ENCODE data around the gene COPS3.

COPS3 gene

GRCh38 chr17:17201907-17202306, 79.1 kb downstream of the COPS3 start:
- H3K27ac ChIP-seq (replicated peaks) = no peak overlapping the region
- no peak for TF ChIP-seq SPI1 (IDR thresholded peaks at IDR 0.05; ENCODE audit: borderline replicate concordance, low read depth)
- no peak for TF ChIP-seq CTCF (IDR thresholded peaks at IDR 0.05; ENCODE audit: insufficient read depth, low read length)
- no peak for TF ChIP-seq POLR2AphosphoS5 (IDR thresholded peaks at IDR 0.05; ENCODE audit: low read depth)
- TF ChIP-seq, protein P1, sequence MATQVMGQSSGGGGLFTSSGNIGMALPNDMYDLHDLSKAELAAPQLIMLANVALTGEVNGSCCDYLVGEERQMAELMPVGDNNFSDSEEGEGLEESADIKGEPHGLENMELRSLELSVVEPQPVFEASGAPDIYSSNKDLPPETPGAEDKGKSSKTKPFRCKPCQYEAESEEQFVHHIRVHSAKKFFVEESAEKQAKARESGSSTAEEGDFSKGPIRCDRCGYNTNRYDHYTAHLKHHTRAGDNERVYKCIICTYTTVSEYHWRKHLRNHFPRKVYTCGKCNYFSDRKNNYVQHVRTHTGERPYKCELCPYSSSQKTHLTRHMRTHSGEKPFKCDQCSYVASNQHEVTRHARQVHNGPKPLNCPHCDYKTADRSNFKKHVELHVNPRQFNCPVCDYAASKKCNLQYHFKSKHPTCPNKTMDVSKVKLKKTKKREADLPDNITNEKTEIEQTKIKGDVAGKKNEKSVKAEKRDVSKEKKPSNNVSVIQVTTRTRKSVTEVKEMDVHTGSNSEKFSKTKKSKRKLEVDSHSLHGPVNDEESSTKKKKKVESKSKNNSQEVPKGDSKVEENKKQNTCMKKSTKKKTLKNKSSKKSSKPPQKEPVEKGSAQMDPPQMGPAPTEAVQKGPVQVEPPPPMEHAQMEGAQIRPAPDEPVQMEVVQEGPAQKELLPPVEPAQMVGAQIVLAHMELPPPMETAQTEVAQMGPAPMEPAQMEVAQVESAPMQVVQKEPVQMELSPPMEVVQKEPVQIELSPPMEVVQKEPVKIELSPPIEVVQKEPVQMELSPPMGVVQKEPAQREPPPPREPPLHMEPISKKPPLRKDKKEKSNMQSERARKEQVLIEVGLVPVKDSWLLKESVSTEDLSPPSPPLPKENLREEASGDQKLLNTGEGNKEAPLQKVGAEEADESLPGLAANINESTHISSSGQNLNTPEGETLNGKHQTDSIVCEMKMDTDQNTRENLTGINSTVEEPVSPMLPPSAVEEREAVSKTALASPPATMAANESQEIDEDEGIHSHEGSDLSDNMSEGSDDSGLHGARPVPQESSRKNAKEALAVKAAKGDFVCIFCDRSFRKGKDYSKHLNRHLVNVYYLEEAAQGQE (IDR thresholded peaks at IDR 0.05; ENCODE audit: insufficient replicate concordance, low read depth) = no peak
- no peak for TF ChIP-seq GABPA (IDR thresholded peaks at IDR 0.05; ENCODE audit: low read depth)
- H3K27me3 ChIP-seq (ENCODE audit: insufficient read depth, poor library complexity, severe bottlenecking) = no peaks in the 10 kb centered on the region
- no peak overlapping the region for H3K4me3 ChIP-seq (replicated peaks; ENCODE audit: insufficient read depth, low read length)
- no peak for DNase-seq (ENCODE audit: low read depth in 1 of 2, low spot score in 1 of 2)

DNA sequence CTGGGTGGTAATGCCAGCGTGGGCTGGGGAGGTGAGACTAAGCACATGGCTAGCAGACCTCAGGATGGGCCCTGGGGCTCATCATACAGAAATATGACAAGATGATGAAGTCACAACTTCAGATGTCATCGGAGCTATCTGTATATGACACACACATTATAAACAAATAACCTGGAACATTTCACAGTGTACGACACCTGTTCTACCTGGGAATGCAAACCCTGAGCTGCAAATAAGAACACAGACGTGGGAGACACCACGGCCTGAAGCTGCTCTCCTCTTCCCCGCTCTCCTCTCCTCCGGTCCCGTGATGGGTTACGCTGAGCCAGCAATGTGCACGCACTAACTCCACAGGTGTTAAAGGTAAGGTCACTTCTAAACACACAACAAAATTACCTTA, 79.8 kb downstream of the COPS3 start:
- TF ChIP-seq SPI1 (IDR thresholded peaks at IDR 0.05; ENCODE audit: borderline replicate concordance, low read depth) (no peak), POLR2AphosphoS5 (IDR thresholded peaks at IDR 0.05; ENCODE audit: low read depth) (no peak), GABPA (IDR thresholded peaks at IDR 0.05; ENCODE audit: low read depth) (no peak), CTCF (IDR thresholded peaks at IDR 0.05; ENCODE audit: insufficient read depth, low read length) (no peak)
- TF ChIP-seq, protein P1 (IDR thresholded peaks at IDR 0.05; ENCODE audit: insufficient replicate concordance, low read depth) = no peak
- Histone ChIP-seq H3K4me3 (replicated peaks; ENCODE audit: insufficient read depth, low read length) (no peak overlapping the region), H3K27ac (replicated peaks) (no peak overlapping the region), H3K27me3 (ENCODE audit: insufficient read depth, poor library complexity, severe bottlenecking) (no peaks in the 10 kb centered on the region)
- DNase-seq (ENCODE audit: low read depth in 1 of 2, low spot score in 1 of 2) = no peak

DNA sequence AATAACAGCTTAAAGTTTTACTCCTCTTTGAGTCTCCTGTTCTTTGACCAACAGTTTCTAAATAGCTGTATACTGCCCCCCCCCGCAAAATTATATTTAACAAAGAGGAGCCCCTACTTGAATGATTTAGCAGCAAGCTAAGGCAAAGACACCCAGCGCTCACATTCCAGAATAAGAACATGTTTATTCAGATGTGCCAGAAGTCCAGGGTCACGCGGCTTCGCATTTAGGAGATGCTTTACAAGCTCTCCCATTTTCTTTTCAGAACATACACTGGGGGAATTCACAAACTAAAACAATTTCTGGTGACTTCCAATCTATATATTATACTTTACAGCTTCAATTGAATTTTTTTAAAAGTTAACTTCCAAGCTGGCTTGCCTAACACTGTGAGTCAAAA, 80.2 kb downstream of the COPS3 start:
- Histone ChIP-seq H3K27ac (replicated peaks) (no peak overlapping the region), H3K27me3 (ENCODE audit: insufficient read depth, poor library complexity, severe bottlenecking) (no peaks in the 10 kb centered on the region), H3K4me3 (replicated peaks; ENCODE audit: insufficient read depth, low read length) (no peak overlapping the region)
- TF ChIP-seq, protein P1 (IDR thresholded peaks at IDR 0.05; ENCODE audit: insufficient replicate concordance, low read depth) = no peak
- TF ChIP-seq SPI1 (IDR thresholded peaks at IDR 0.05; ENCODE audit: borderline replicate concordance, low read depth) = no peak
- TF ChIP-seq POLR2AphosphoS5 (IDR thresholded peaks at IDR 0.05; ENCODE audit: low read depth) = no peak
- no peak for TF ChIP-seq CTCF (IDR thresholded peaks at IDR 0.05; ENCODE audit: insufficient read depth, low read length)
- no peak for TF ChIP-seq GABPA (IDR thresholded peaks at IDR 0.05; ENCODE audit: low read depth)
- no peak for DNase-seq (ENCODE audit: low read depth in 1 of 2, low spot score in 1 of 2)

Data from HL-60 (cell line).